ENCODE data around the gene NUP37. TPM values are rescaled to one million over a fixed set of nuclear protein-coding genes. Genes with fewer than 3 reads are reported as not detected.

The NUP37 gene
- total and polyA plus RNA-seq, 2 experiments from 2014 or later, result 68.7 to 79.4 TPM

- Histone ChIP-seq H4K20me1 (replicated peaks; ENCODE audit: insufficient read depth) (no peaks in the 10 kb centered on the region; the same call in 1 of the 2 replicates), H3K4me2 (no peak overlapping the region), H3K4me1 (ENCODE audit: insufficient read depth) (no peaks in the 10 kb centered on the region), H3F3A (replicated peaks; ENCODE audit: low read depth) (no peaks in the 10 kb centered on the region), H3K36me3 (ENCODE audit: insufficient read depth) (peaks cover 20% of the 10 kb centered on the region), H3K79me2 (replicated peaks; ENCODE audit: insufficient read depth) (no peaks in the 10 kb centered on the region), H2AFZ (no peak overlapping the region), H3K4me3 (no peak overlapping the region), H3K27me3 (ENCODE audit: insufficient read depth) (no peaks in the 10 kb centered on the region), H3K27ac (ENCODE audit: low read depth) (no peak overlapping the region), H3K9me2 (ENCODE audit: insufficient read depth) (no peaks in the 10 kb centered on the region)
- no peaks in the 10 kb centered on the region for H3K27me3 Mint-ChIP-seq (ENCODE audit: insufficient read depth, low read depth, poor library complexity)
- no peaks in the 10 kb centered on the region for H3K4me1 Mint-ChIP-seq
- no peak overlapping the region for H3K4me3 Mint-ChIP-seq
- no peak overlapping the region for H3K27ac Mint-ChIP-seq
- peaks cover 38% of the 10 kb centered on the region for H3K36me3 Mint-ChIP-seq (ENCODE audit: low read depth)
- TF ChIP-seq EZH2 (IDR thresholded peaks at IDR 0.05; ENCODE audit: low read depth, unreplicated experiment) (no peak), JUNB (IDR thresholded peaks at IDR 0.05; ENCODE audit: unreplicated experiment) (no peak), NANOG (IDR thresholded peaks at IDR 0.05; ENCODE audit: borderline replicate concordance) (no peak), STAT1 (IDR thresholded peaks at IDR 0.05; ENCODE audit: unreplicated experiment) (no peak), EZH2phosphoT487 (IDR thresholded peaks at IDR 0.05; ENCODE audit: unreplicated experiment) (no peak), CTCF (conservative IDR thresholded peaks at IDR 0.05; ENCODE audit: low read depth in 2 of 2) (no peak), POLR2AphosphoS5 (IDR thresholded peaks at IDR 0.05; ENCODE audit: low read depth) (no peak), ZNF462 (CRISPR knock-in tag; IDR thresholded peaks at IDR 0.05) (no peak), ZNF114 (CRISPR knock-in tag; IDR thresholded peaks at IDR 0.05) (no peak), ZNF331 (CRISPR knock-in tag; IDR thresholded peaks at IDR 0.05; ENCODE audit: low read depth) (no peak)
- TF ChIP-seq, protein P1, sequence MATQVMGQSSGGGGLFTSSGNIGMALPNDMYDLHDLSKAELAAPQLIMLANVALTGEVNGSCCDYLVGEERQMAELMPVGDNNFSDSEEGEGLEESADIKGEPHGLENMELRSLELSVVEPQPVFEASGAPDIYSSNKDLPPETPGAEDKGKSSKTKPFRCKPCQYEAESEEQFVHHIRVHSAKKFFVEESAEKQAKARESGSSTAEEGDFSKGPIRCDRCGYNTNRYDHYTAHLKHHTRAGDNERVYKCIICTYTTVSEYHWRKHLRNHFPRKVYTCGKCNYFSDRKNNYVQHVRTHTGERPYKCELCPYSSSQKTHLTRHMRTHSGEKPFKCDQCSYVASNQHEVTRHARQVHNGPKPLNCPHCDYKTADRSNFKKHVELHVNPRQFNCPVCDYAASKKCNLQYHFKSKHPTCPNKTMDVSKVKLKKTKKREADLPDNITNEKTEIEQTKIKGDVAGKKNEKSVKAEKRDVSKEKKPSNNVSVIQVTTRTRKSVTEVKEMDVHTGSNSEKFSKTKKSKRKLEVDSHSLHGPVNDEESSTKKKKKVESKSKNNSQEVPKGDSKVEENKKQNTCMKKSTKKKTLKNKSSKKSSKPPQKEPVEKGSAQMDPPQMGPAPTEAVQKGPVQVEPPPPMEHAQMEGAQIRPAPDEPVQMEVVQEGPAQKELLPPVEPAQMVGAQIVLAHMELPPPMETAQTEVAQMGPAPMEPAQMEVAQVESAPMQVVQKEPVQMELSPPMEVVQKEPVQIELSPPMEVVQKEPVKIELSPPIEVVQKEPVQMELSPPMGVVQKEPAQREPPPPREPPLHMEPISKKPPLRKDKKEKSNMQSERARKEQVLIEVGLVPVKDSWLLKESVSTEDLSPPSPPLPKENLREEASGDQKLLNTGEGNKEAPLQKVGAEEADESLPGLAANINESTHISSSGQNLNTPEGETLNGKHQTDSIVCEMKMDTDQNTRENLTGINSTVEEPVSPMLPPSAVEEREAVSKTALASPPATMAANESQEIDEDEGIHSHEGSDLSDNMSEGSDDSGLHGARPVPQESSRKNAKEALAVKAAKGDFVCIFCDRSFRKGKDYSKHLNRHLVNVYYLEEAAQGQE (IDR thresholded peaks at IDR 0.05; ENCODE audit: unreplicated experiment), result no peak
- TF ChIP-seq, protein P2, sequence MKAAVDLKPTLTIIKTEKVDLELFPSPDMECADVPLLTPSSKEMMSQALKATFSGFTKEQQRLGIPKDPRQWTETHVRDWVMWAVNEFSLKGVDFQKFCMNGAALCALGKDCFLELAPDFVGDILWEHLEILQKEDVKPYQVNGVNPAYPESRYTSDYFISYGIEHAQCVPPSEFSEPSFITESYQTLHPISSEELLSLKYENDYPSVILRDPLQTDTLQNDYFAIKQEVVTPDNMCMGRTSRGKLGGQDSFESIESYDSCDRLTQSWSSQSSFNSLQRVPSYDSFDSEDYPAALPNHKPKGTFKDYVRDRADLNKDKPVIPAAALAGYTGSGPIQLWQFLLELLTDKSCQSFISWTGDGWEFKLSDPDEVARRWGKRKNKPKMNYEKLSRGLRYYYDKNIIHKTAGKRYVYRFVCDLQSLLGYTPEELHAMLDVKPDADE (IDR thresholded peaks at IDR 0.05), result no peak
- H3K9me3 Mint-ChIP-seq, result no peaks in the 10 kb centered on the region
- no peak for DNase-seq (ENCODE audit: low spot score)
- no peak for ATAC-seq
Observed at GRCh38 chr12:102080842-102081241, 39.1 kb downstream of the NUP37 start.
